SK-N-SH treated with all-trans-retinoic acid at 6 μM for 48 hours (cell line): ENCODE measurements around the gene GSG1L.

Experiments
- ATAC-seq: fragments of 200-7000 bp; cut with Tn5 transposase; 3 replicates; pipeline ENCODE4 v1.9.1; 2020; ENCODE audit warnings: mild to moderate bottlenecking, moderate library complexity
- ARNTL ChIP-seq: fragments of 450-650 bp; formaldehyde crosslinking; IDR thresholded peaks from 2 replicates; pipeline ENCODE4 v1.5.0; 2020; ENCODE audit warnings: low read depth, mild to moderate bottlenecking, moderate library complexity, borderline replicate concordance
- BACH2 ChIP-seq: fragments of 250-450 bp; sonication (Bioruptor Pico); IDR thresholded peaks from 2 replicates; pipeline ENCODE4 v1.9.0; 2021; ENCODE audit warnings: mild to moderate bottlenecking, borderline replicate concordance
- GLIS3 ChIP-seq: fragments of 250-450 bp; sonication (Bioruptor Pico); IDR thresholded peaks from 2 replicates; pipeline ENCODE4 v1.5.0; 2020; ENCODE audit warnings: mild to moderate bottlenecking, moderate library complexity
- ISL1 ChIP-seq: fragments of 250-450 bp; sonication (Bioruptor Pico); IDR thresholded peaks from 2 replicates; pipeline ENCODE4 v2.1.2; 2022; ENCODE audit warnings: mild to moderate bottlenecking, moderate library complexity
- OSR1 ChIP-seq: fragments of 250-450 bp; sonication (Bioruptor Pico); IDR thresholded peaks from 2 replicates; pipeline ENCODE4 v1.8.0; 2022; ENCODE audit warnings: moderate library complexity, mild to moderate bottlenecking, inconsistent platforms
- PPARA ChIP-seq: fragments of 250-450 bp; sonication (Bioruptor Pico); IDR thresholded peaks from 2 replicates; pipeline ENCODE4 v1.5.0; 2020; ENCODE audit warnings: mild to moderate bottlenecking, borderline replicate concordance
- RARB ChIP-seq: fragments of 250-450 bp; sonication (Bioruptor Pico); IDR thresholded peaks from 2 replicates; pipeline ENCODE4 v1.8.0; 2021; ENCODE audit warnings: mild to moderate bottlenecking, moderate library complexity
- SNAI2 ChIP-seq: fragments of 250-450 bp; sonication (Bioruptor Pico); IDR thresholded peaks from 2 replicates; pipeline ENCODE4 v1.5.0; 2020; ENCODE audit warnings: mild to moderate bottlenecking, moderate library complexity
- TCF4 ChIP-seq: fragments of 250-450 bp; sonication (Bioruptor Pico); IDR thresholded peaks from 2 replicates; pipeline ENCODE4 v1.8.0; 2021; ENCODE audit warnings: mild to moderate bottlenecking, moderate library complexity, borderline replicate concordance
- ZC3H10 ChIP-seq: fragments of 250-450 bp; sonication (Bioruptor Pico); IDR thresholded peaks from 2 replicates; pipeline ENCODE4 v1.5.1; 2021; ENCODE audit warnings: mild to moderate bottlenecking, moderate library complexity
- ZFP3 ChIP-seq: fragments of 250-450 bp; sonication (Bioruptor Pico); IDR thresholded peaks from 2 replicates; pipeline ENCODE4 v1.5.0; 2020; ENCODE audit warnings: mild to moderate bottlenecking, moderate library complexity
- ZFP30 ChIP-seq: fragments of 450-650 bp; formaldehyde crosslinking; IDR thresholded peaks from 2 replicates; pipeline ENCODE4 v1.5.0; 2022; ENCODE audit warnings: mild to moderate bottlenecking, moderate library complexity
- ZNF565 ChIP-seq: fragments of 450-650 bp; formaldehyde crosslinking; conservative IDR thresholded peaks from 2 replicates; pipeline ENCODE4 v1.5.0; 2020; ENCODE audit warnings: low read depth, mild to moderate bottlenecking, moderate library complexity
- ZNF70 ChIP-seq: fragments of 450-650 bp; formaldehyde crosslinking; IDR thresholded peaks from 2 replicates; pipeline ENCODE4 v1.5.0; 2020; ENCODE audit warnings: mild to moderate bottlenecking, moderate library complexity
- ZNF8 ChIP-seq: fragments of 450-650 bp; formaldehyde crosslinking; IDR thresholded peaks from 2 replicates; pipeline ENCODE4 v1.5.0; 2020; ENCODE audit warnings: mild to moderate bottlenecking, moderate library complexity
- TF ChIP-seq, protein P1 (sequence below): fragments of 250-450 bp; sonication (Bioruptor Pico); IDR thresholded peaks from 2 replicates; pipeline ENCODE4 v1.8.0; 2020; ENCODE audit warnings: mild to moderate bottlenecking, moderate library complexity, borderline replicate concordance
- TF ChIP-seq, protein P2 (sequence below): fragments of 250-450 bp; sonication (Bioruptor Pico); IDR thresholded peaks from 2 replicates; pipeline ENCODE4 v1.5.1; 2020; ENCODE audit warnings: low read depth, mild to moderate bottlenecking, moderate library complexity
- TF ChIP-seq, protein P3 (sequence below): fragments of 250-450 bp; sonication (Bioruptor Pico); IDR thresholded peaks from 2 replicates; pipeline ENCODE4 v1.5.1; 2021; ENCODE audit warnings: mild to moderate bottlenecking, moderate library complexity
- TF ChIP-seq, protein P4 (sequence below): fragments of 250-450 bp; sonication (Bioruptor Pico); IDR thresholded peaks from 2 replicates; pipeline ENCODE4 v1.5.0; 2020; ENCODE audit warnings: mild to moderate bottlenecking, moderate library complexity
- TF ChIP-seq, protein P5 (sequence below): fragments of 250-450 bp; sonication (Bioruptor Pico); IDR thresholded peaks from 2 replicates; pipeline ENCODE4 v1.8.0; 2021; ENCODE audit warnings: low read depth, mild to moderate bottlenecking, moderate library complexity, borderline replicate concordance

GSG1L gene

DNA sequence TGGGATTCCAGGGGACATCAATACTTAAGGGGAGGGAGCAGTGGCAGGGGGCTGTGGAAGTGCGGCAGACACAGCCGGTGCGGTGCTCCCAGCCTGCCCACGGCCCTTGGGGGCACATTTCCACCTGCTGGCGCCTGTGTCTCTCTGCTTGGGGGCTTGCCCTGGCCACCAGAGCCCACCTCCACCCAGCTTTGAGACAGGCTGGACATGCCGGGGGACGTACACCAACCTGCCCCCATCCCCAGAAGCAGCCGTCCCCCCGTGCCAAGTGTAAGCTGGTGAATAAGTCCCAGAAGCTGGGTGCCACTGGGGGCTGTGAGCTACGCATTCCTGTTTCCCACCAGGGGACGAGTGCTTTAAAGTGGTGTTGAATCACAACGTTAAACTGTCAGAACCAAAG, 172.6 kb downstream of the GSG1L start:
- ATAC-seq, result no peak
- TF ChIP-seq, protein P1, sequence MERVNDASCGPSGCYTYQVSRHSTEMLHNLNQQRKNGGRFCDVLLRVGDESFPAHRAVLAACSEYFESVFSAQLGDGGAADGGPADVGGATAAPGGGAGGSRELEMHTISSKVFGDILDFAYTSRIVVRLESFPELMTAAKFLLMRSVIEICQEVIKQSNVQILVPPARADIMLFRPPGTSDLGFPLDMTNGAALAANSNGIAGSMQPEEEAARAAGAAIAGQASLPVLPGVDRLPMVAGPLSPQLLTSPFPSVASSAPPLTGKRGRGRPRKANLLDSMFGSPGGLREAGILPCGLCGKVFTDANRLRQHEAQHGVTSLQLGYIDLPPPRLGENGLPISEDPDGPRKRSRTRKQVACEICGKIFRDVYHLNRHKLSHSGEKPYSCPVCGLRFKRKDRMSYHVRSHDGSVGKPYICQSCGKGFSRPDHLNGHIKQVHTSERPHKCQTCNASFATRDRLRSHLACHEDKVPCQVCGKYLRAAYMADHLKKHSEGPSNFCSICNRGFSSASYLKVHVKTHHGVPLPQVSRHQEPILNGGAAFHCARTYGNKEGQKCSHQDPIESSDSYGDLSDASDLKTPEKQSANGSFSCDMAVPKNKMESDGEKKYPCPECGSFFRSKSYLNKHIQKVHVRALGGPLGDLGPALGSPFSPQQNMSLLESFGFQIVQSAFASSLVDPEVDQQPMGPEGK (CRISPR knock-in tag), result no peak
- no peak for TF ChIP-seq ZC3H10 (CRISPR knock-in tag)
- TF ChIP-seq ZFP30, result no peak
- TF ChIP-seq RARB (CRISPR knock-in tag), result no peak
- no peak for TF ChIP-seq ZNF70 (CRISPR knock-in tag)
- no peak for TF ChIP-seq BACH2
- no peak for TF ChIP-seq TCF4 (CRISPR knock-in tag)
- TF ChIP-seq ARNTL, result no peak
- TF ChIP-seq SNAI2 (CRISPR knock-in tag), result no peak
- TF ChIP-seq, protein P2, sequence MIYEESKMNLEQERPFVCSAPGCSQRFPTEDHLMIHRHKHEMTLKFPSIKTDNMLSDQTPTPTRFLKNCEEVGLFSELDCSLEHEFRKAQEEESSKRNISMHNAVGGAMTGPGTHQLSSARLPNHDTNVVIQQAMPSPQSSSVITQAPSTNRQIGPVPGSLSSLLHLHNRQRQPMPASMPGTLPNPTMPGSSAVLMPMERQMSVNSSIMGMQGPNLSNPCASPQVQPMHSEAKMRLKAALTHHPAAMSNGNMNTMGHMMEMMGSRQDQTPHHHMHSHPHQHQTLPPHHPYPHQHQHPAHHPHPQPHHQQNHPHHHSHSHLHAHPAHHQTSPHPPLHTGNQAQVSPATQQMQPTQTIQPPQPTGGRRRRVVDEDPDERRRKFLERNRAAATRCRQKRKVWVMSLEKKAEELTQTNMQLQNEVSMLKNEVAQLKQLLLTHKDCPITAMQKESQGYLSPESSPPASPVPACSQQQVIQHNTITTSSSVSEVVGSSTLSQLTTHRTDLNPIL (CRISPR knock-in tag), result no peak
- TF ChIP-seq PPARA (CRISPR knock-in tag), result no peak
- no peak for TF ChIP-seq ZNF565 (CRISPR knock-in tag)

DNA sequence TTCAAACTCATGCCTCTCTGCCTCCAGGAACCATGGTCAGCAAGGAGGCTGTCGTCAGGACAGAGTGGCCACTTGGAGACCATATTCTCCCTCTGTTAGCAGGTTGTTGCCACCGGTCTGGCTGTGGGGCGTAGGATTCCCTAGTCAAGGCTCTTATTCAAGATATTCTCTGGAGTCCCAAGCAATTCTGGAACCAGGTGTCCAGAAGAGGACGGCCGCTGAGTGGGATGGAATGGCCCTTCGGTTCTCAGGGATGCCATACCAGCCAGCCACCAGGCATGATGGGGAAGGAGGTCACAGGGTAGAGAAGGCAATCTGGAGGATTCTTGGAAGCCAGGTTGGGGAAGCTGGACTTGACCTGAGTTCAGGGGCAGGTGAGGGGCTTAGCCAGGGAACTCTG, 173.5 kb downstream of the GSG1L start:
- TF ChIP-seq GLIS3 (CRISPR knock-in tag) (no peak), ZNF70 (CRISPR knock-in tag) (no peak), ZNF565 (CRISPR knock-in tag) (no peak), BACH2 (no peak), ISL1 (CRISPR knock-in tag) (no peak), SNAI2 (CRISPR knock-in tag) (no peak), ZFP3 (no peak), TCF4 (CRISPR knock-in tag) (no peak), ZNF8 (CRISPR knock-in tag) (no peak), OSR1 (CRISPR knock-in tag) (no peak), ZC3H10 (CRISPR knock-in tag) (no peak), RARB (CRISPR knock-in tag) (no peak), PPARA (CRISPR knock-in tag) (no peak), ARNTL (no peak), ZFP30 (no peak)
- TF ChIP-seq, protein P1 (CRISPR knock-in tag), result no peak
- TF ChIP-seq, protein P3, sequence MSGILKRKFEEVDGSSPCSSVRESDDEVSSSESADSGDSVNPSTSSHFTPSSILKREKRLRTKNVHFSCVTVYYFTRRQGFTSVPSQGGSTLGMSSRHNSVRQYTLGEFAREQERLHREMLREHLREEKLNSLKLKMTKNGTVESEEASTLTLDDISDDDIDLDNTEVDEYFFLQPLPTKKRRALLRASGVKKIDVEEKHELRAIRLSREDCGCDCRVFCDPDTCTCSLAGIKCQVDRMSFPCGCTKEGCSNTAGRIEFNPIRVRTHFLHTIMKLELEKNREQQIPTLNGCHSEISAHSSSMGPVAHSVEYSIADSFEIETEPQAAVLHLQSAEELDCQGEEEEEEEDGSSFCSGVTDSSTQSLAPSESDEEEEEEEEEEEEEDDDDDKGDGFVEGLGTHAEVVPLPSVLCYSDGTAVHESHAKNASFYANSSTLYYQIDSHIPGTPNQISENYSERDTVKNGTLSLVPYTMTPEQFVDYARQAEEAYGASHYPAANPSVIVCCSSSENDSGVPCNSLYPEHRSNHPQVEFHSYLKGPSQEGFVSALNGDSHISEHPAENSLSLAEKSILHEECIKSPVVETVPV (CRISPR knock-in tag), result no peak
- TF ChIP-seq, protein P4, sequence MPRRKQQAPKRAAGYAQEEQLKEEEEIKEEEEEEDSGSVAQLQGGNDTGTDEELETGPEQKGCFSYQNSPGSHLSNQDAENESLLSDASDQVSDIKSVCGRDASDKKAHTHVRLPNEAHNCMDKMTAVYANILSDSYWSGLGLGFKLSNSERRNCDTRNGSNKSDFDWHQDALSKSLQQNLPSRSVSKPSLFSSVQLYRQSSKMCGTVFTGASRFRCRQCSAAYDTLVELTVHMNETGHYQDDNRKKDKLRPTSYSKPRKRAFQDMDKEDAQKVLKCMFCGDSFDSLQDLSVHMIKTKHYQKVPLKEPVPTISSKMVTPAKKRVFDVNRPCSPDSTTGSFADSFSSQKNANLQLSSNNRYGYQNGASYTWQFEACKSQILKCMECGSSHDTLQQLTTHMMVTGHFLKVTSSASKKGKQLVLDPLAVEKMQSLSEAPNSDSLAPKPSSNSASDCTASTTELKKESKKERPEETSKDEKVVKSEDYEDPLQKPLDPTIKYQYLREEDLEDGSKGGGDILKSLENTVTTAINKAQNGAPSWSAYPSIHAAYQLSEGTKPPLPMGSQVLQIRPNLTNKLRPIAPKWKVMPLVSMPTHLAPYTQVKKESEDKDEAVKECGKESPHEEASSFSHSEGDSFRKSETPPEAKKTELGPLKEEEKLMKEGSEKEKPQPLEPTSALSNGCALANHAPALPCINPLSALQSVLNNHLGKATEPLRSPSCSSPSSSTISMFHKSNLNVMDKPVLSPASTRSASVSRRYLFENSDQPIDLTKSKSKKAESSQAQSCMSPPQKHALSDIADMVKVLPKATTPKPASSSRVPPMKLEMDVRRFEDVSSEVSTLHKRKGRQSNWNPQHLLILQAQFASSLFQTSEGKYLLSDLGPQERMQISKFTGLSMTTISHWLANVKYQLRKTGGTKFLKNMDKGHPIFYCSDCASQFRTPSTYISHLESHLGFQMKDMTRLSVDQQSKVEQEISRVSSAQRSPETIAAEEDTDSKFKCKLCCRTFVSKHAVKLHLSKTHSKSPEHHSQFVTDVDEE (CRISPR knock-in tag), result no peak
- TF ChIP-seq, protein P5, sequence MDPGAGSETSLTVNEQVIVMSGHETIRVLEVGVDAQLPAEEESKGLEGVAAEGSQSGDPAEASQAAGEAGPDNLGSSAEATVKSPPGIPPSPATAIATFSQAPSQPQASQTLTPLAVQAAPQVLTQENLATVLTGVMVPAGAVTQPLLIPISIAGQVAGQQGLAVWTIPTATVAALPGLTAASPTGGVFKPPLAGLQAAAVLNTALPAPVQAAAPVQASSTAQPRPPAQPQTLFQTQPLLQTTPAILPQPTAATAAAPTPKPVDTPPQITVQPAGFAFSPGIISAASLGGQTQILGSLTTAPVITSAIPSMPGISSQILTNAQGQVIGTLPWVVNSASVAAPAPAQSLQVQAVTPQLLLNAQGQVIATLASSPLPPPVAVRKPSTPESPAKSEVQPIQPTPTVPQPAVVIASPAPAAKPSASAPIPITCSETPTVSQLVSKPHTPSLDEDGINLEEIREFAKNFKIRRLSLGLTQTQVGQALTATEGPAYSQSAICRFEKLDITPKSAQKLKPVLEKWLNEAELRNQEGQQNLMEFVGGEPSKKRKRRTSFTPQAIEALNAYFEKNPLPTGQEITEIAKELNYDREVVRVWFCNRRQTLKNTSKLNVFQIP (CRISPR knock-in tag), result no peak
- TF ChIP-seq, protein P2 (CRISPR knock-in tag), result no peak
- ATAC-seq, result no peak
